ENCODE results near the gene GANAB.

DNA sequence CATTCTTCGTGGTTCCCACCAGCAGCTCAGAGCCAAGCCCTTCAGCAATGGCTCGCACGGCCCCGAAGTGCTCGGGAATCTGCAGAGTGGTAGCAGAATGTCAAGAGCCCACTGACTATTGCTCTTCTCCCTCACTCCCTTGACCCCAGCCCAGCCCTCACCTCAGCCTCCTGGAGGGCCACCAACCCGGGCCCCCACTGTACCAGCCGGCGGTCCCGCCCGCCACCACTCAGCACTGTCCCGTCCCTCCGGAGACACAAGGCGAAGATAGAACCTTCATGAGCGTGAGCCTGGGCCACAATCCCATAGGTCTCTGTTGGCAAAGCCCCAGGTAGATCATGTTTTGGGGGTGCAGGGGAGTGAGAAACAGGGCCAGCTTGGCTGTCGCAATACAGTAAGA, 40.5 kb downstream of the GANAB start:
- TF ChIP-seq, protein P1, sequence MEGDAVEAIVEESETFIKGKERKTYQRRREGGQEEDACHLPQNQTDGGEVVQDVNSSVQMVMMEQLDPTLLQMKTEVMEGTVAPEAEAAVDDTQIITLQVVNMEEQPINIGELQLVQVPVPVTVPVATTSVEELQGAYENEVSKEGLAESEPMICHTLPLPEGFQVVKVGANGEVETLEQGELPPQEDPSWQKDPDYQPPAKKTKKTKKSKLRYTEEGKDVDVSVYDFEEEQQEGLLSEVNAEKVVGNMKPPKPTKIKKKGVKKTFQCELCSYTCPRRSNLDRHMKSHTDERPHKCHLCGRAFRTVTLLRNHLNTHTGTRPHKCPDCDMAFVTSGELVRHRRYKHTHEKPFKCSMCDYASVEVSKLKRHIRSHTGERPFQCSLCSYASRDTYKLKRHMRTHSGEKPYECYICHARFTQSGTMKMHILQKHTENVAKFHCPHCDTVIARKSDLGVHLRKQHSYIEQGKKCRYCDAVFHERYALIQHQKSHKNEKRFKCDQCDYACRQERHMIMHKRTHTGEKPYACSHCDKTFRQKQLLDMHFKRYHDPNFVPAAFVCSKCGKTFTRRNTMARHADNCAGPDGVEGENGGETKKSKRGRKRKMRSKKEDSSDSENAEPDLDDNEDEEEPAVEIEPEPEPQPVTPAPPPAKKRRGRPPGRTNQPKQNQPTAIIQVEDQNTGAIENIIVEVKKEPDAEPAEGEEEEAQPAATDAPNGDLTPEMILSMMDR (IDR thresholded peaks at IDR 0.05) = no peak
- no peak for TF ChIP-seq POLR2A (IDR thresholded peaks at IDR 0.05)

Data from right lobe of liver (tissue), 4 donors.